ENCODE measurements around the gene YPEL3.

The YPEL3 gene

GRCh38 chr16:30065943-30066760 lies 29.9 kb downstream of the YPEL3 start:
- no peak for TF ChIP-seq CTCF (IDR thresholded peaks at IDR 0.05; ENCODE audit: extremely low read depth, insufficient read depth, missing control alignments)
- DNase-seq (ENCODE audit: low spot score) = no peak
- in situ Hi-C loops (cut with MboI; ENCODE audit: low pct_unique_long_range_greater_than_20kb, low sequenced_read_pairs, unreplicated experiment) = no loop called here

GRCh38 chr16:30065102-30065942 lies 30.7 kb downstream of the YPEL3 start, which contains the start of gene ALDOA:
Gene ALDOA, plus strand, starts transcription at chr16:30065760. Its CDS starts 1,138 bp downstream, at chr16:30066898.
- in situ Hi-C loops (cut with MboI; ENCODE audit: low pct_unique_long_range_greater_than_20kb, low sequenced_read_pairs, unreplicated experiment) = no loop called here
- TF ChIP-seq CTCF (IDR thresholded peaks at IDR 0.05; ENCODE audit: extremely low read depth, insufficient read depth, missing control alignments) = no peak
- peak; percentile 98 for DNase-seq (ENCODE audit: low spot score)

- in situ Hi-C loops (cut with MboI; ENCODE audit: low pct_unique_long_range_greater_than_20kb, low sequenced_read_pairs, unreplicated experiment) = no loop called here
- DNase-seq (ENCODE audit: low spot score) = no peak
Observed at GRCh38 chr16:30064729-30065101, 31.3 kb downstream of the YPEL3 start.

GRCh38 chr16:30063893-30064728 lies 31.9 kb downstream of the YPEL3 start:
- peak; percentile 82 for DNase-seq (ENCODE audit: low spot score)
- in situ Hi-C loops (cut with MboI; ENCODE audit: low pct_unique_long_range_greater_than_20kb, low sequenced_read_pairs, unreplicated experiment) = no loop called here
- peak; percentile 50 for TF ChIP-seq CTCF (IDR thresholded peaks at IDR 0.05; ENCODE audit: extremely low read depth, insufficient read depth, missing control alignments)

More at GRCh38 chr16:30064729-30065101, 31.3 kb downstream of the YPEL3 start:
- TF ChIP-seq CTCF (IDR thresholded peaks at IDR 0.05; ENCODE audit: extremely low read depth, insufficient read depth, missing control alignments) = no peak

- in situ Hi-C loops (cut with MboI; ENCODE audit: low pct_unique_long_range_greater_than_20kb, low sequenced_read_pairs, unreplicated experiment) = no loop called here
Observed at GRCh38 chr16:30063278-30063892, 32.6 kb downstream of the YPEL3 start.

More at GRCh38 chr16:30063278-30063892, 32.6 kb downstream of the YPEL3 start:
- no peak for TF ChIP-seq CTCF (IDR thresholded peaks at IDR 0.05; ENCODE audit: extremely low read depth, insufficient read depth, missing control alignments)
- DNase-seq (ENCODE audit: low spot score) = no peak
